K562 (cell line): ENCODE measurements around the gene CLUH. TPM values are rescaled to one million over a fixed set of nuclear protein-coding genes. Genes with fewer than 3 reads are reported as not detected.
A peak's percentile ranks its signal among the peaks of the same experiment; 100 is the strongest.

Source experiments
- ATAC-seq: fragments of 200-7000 bp; cut with Tn5 transposase; 3 replicates; pipeline ENCODE4 v1.9.1; 2020; ENCODE audit warnings: moderate library complexity
- BruUV-seq: library from RNA; stranded (reverse); fragments of 400-500 nt; replicated peaks from 2 replicates; lab custom pipeline; 2021; lab: Mats Ljungman, UMichigan
- CTCF ChIA-PET: fragments of 300-600 bp; formaldehyde crosslinking; extraction: SDS; loops from one replicate; lab custom pipeline; 2021; ENCODE audit warnings: low intra/inter-chr PET ratio; lab: Yijun Ruan, JAX
- POLR2A ChIA-PET: fragments of 300-600, 350-650 bp; sonication (Branson Sonifier 250); formaldehyde crosslinking; extraction: SDS; loops from one replicate; lab custom pipeline; 2021; ENCODE audit warnings: antibody characterized with exemption, inconsistent platforms; lab: Yijun Ruan, JAX
- DNase-seq, 4 experiments: peaks; one replicate each; pipeline versions ENCODE4 v3.0.0 to v3.0.0-alpha.2; 2011 to 2018; ENCODE audit warnings: low spot score in 3 of 4, mixed read lengths in 3 of 4; ENCODE audit errors: extremely low read depth in 1 of 4
- FAIRE-seq: peaks from 2 replicates; lab custom pipeline; 2011; peaks lifted over from hg19 to GRCh38; lab: Jason Lieb, UNC
- H2AFZ ChIP-seq: 2 replicates; pipeline ENCODE4 v1.6.0; 2011; ENCODE audit warnings: low read depth, low read length, control low read depth, inconsistent platforms
- H3K27ac ChIP-seq: fragments of 200-600 bp; 3 replicates; pipeline ENCODE4 v1.8.0; 2011; ENCODE audit warnings: low read depth, mild to moderate bottlenecking, control low read depth, inconsistent platforms, low read length, moderate library complexity, mixed read lengths; ENCODE audit errors: extremely low read depth
- H3K27me3 ChIP-seq, 2 experiments: fragments of 300-600 bp in 1 of 2; 2 replicates in 1 of 2; 3 replicates in 1 of 2; pipeline versions ENCODE4 v1.6.0 to v1.8.0; 2011; ENCODE audit warnings: inconsistent platforms in 2 of 2, low read length in 2 of 2, mild to moderate bottlenecking in 1 of 2, mixed read lengths in 1 of 2, moderate library complexity in 1 of 2; ENCODE audit not compliant: control insufficient read depth in 2 of 2, insufficient read depth in 2 of 2
- H3K36me3 ChIP-seq: fragments of 300-600 bp; 3 replicates; pipeline ENCODE4 v1.8.0; 2011; ENCODE audit warnings: mild to moderate bottlenecking, low read length, inconsistent platforms; ENCODE audit not compliant: control insufficient read depth, insufficient read depth
- H3K4me1 ChIP-seq, 2 experiments: fragments of 200-600 bp in 1 of 2; replicated peaks in 1 of 2; 2 replicates in 1 of 2; 3 replicates in 1 of 2; pipeline versions ENCODE4 v1.5.1 to v1.8.0; 2011; ENCODE audit warnings: inconsistent platforms in 2 of 2, low read length in 2 of 2, mild to moderate bottlenecking in 1 of 2, mixed read lengths in 1 of 2, moderate library complexity in 1 of 2; ENCODE audit not compliant: control insufficient read depth in 2 of 2, insufficient read depth in 2 of 2
- H3K4me2 ChIP-seq: 2 replicates; pipeline ENCODE4 v1.6.1; 2011; ENCODE audit warnings: low read length, control low read depth, inconsistent platforms, mixed read lengths; ENCODE audit not compliant: insufficient read depth
- H3K4me3 ChIP-seq: fragments of 200-600 bp; sonication (generic), shearing (Covaris generic); 2 replicates; pipeline ENCODE4 v1.5.1; 2016; ENCODE audit warnings: control low read depth, inconsistent platforms
- H3K79me2 ChIP-seq: fragments of 200-600 bp; 3 replicates; pipeline ENCODE4 v1.8.0; 2011; ENCODE audit warnings: low read length, inconsistent platforms; ENCODE audit not compliant: control insufficient read depth, insufficient read depth
- H3K9ac ChIP-seq, 2 experiments: 2 replicates each; pipeline versions ENCODE4 v1.6.0 to v1.6.1; 2011; ENCODE audit warnings: low read depth in 2 of 2, low read length in 2 of 2, control low read depth in 1 of 2, inconsistent platforms in 1 of 2, mild to moderate bottlenecking in 1 of 2, mixed read lengths in 1 of 2; ENCODE audit not compliant: insufficient read depth in 1 of 2
- H3K9me1 ChIP-seq: one replicate; pipeline ENCODE4 v1.6.0; 2011; ENCODE audit warnings: inconsistent platforms, mild to moderate bottlenecking, low read length, moderate library complexity; ENCODE audit not compliant: control insufficient read depth, insufficient read depth
- H3K9me3 ChIP-seq: replicated peaks from 2 replicates; pipeline ENCODE4 v1.5.1; 2011; ENCODE audit warnings: low read depth, low read length, inconsistent platforms; ENCODE audit not compliant: control insufficient read depth, insufficient read depth
- H4K20me1 ChIP-seq: replicated peaks from 2 replicates; pipeline ENCODE4 v1.6.1; 2011; ENCODE audit warnings: low read length, inconsistent platforms, mixed read lengths; ENCODE audit not compliant: control insufficient read depth, insufficient read depth
- C11orf30 ChIP-seq: fragments of 450-650 bp; IDR thresholded peaks from 2 replicates; pipeline ENCODE4 v1.6.1; 2016; ENCODE audit warnings: low read depth, mild to moderate bottlenecking
- CBFB ChIP-seq: sonication (generic); formaldehyde crosslinking; IDR thresholded peaks from 2 replicates; pipeline ENCODE4 v1.4.0; 2020; ENCODE audit warnings: mild to moderate bottlenecking, missing genetic modification reagents
- KDM5B ChIP-seq: fragments of 200-600 bp; sonication (generic); IDR thresholded peaks from 2 replicates; pipeline ENCODE4 v1.6.1; 2012; ENCODE audit warnings: low read depth, mild to moderate bottlenecking, moderate library complexity, low read length, control low read depth, inconsistent platforms; ENCODE audit not compliant: insufficient replicate concordance
- L3MBTL2 ChIP-seq: fragments of 450-650 bp; IDR thresholded peaks from 2 replicates; pipeline ENCODE4 v1.6.1; 2016; ENCODE audit warnings: mild to moderate bottlenecking, moderate library complexity
- TAF9B ChIP-seq: fragments of 450-650 bp; IDR thresholded peaks from 2 replicates; pipeline ENCODE4 v1.6.1; 2018; ENCODE audit warnings: mild to moderate bottlenecking; ENCODE audit not compliant: partially characterized antibody
- ZBTB43 ChIP-seq: sonication (generic); formaldehyde crosslinking; IDR thresholded peaks from 2 replicates; pipeline ENCODE4 v1.8.0; 2023; ENCODE audit warnings: mild to moderate bottlenecking, missing genetic modification reagents
- ZFX ChIP-seq: sonication (generic); formaldehyde crosslinking; IDR thresholded peaks from 2 replicates; pipeline ENCODE4 v1.8.0; 2022; ENCODE audit warnings: mild to moderate bottlenecking, missing genetic modification reagents, moderate library complexity
- ZNF23 ChIP-seq: fragments of 250-450 bp; sonication (Bioruptor Pico); IDR thresholded peaks from 2 replicates; pipeline ENCODE4 v1.4.0; 2020; ENCODE audit warnings: mild to moderate bottlenecking
- ZNF780A ChIP-seq: fragments of 250-450 bp; sonication (Bioruptor Pico); IDR thresholded peaks from 2 replicates; pipeline ENCODE4 v1.5.0; 2021; ENCODE audit warnings: mild to moderate bottlenecking
- WGBS: fragments of 100-300 bp; shearing (Covaris generic); methylation state at CpG from one replicate; pipeline ENCODE4 v1.1.6; 2016; ENCODE audit warnings: low coverage, mixed read lengths; ENCODE audit not compliant: insufficient coverage; ENCODE audit errors: missing lambda C conversion rate; 5-methylcytosine and 5-hydroxymethylcytosine counted together
- in situ Hi-C: fragments of 300-500 bp; cut with MboI; formaldehyde crosslinking; loops from 4 replicates; pipeline ENCODE4 v1.15.0; 2018; ENCODE audit warnings: inconsistent platforms, mixed read lengths
- intact Hi-C: fragments of 100-400 bp; cut with micrococcal nuclease; formaldehyde crosslinking; loops from 2 replicates; pipeline ENCODE4 v1.14.2; 2022
- polyA plus RNA-seq, 8 experiments: library from polyadenylated mRNA; depleted of rRNA in 4 of 8; stranded (reverse) in 5 of 8; unstranded in 3 of 8; fragments of >200 nt; fragmentation: Nextera tagmentation in 2 of 8; fragmentation: Illumina TruSeq in 1 of 8; extraction: Ambion mirVana in 2 of 8; extraction: Trizol in 1 of 8; gene quantifications; 2 replicates each; pipeline versions ENCODE4 v1.2.1 to v1.2.3, GENCODE V29; 2011 to 2014; ENCODE audit warnings: inconsistent platforms in 1 of 8, missing spikeins in 1 of 8
- total RNA-seq, 7 experiments: library from RNA; depleted of rRNA in 6 of 7; stranded (reverse); fragments of >200 nt in 6 of 7; fragmentation: Illumina TruSeq in 2 of 7; extraction: Trizol in 2 of 7; gene quantifications; 2 replicates each; pipeline versions ENCODE4 v1.2.1 to v1.2.3, GENCODE V29; 2011 to 2021; ENCODE audit warnings: low replicate concordance in 1 of 7

The CLUH gene
- total and polyA plus RNA-seq, 9 of the 15 experiments (the other 6 are each of a cell fraction or from before 2014, with no cell fraction given), result 0.21 to 140 (median 33.2) TPM

- TF ChIP-seq ZNF23, result no peak
- no peak for TF ChIP-seq C11orf30
- no peak overlapping the region for H3K9ac ChIP-seq
- peaks cover 40% of the 10 kb centered on the region for H3K79me2 ChIP-seq
- H3K4me1 ChIP-seq, result peaks cover 29 to 39% of the 10 kb centered on the region in 2 experiments; a peak in 4 of 5 replicates
- no peak for ATAC-seq
- H3K27ac ChIP-seq, result no peak overlapping the region
- in situ Hi-C loops, result no loop called here
- no peak for DNase-seq
- intact Hi-C loops, result no loop called here
- no peaks in the 10 kb centered on the region for H3K27me3 ChIP-seq
- H3K9me1 ChIP-seq, result no peaks in the 10 kb centered on the region
- no peak overlapping the region for H2AFZ ChIP-seq
- BruUV-seq, result no TSS peak
- FAIRE-seq, result no peak
- POLR2A ChIA-PET, result interaction anchor here (0.6 to 1.1 kb wide), 2 partner anchors 8 to 322 kb away, joined by 3 to 4 read pairs; no protein-coding TSS in a partner anchor
- no peak overlapping the region for H3K4me3 ChIP-seq
- peaks cover 8% of the 10 kb centered on the region for H4K20me1 ChIP-seq
- WGBS, result 83% methylated on average over 9 of the region's 9 CpGs
- H3K36me3 ChIP-seq, result peaks cover 10% of the 10 kb centered on the region; the same call in 1 of the 3 replicates
- H3K9me3 ChIP-seq, result no peaks in the 10 kb centered on the region
- H3K4me2 ChIP-seq, result no peak overlapping the region
- CTCF ChIA-PET, result no interaction called here
Observed at GRCh38 chr17:2713881-2714280, 2.3 kb upstream of the CLUH start.

DNA sequence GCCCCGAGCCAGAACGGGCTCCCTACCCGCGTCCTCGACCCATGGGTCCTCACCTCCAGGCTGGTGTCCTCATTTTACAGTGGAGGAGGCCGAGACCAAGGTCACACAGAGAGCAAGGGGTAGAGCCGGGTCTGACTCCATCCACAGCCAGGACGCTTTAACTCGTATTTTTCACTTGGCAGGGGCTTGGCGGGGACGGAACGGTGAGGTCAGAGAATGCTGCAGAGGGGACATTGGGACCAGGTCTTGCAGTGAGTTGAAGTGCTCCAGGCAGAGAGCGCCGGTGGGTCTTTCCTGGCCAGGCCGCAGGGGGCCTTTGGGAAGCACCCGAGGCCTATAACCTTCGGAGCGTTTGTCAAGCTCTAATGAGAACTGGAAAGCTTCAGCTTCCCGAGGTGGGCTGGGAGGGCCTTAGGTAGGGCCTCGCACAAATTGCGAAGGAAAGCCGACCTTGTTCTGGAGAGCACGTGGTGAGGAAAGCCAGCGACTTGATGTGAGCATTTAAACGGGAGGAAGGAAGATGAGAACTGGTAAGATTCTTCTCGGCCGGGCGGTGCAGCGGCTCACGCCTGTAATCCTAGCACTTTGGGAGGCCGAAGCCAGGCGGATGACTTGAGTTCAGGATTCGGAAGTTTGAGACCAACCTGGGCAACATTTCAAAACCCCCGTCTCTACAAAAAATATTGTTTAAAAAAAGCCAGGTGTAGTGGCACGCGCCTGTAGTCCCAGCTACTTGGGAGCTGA is 908 bp upstream of the CLUH start:
- H4K20me1 ChIP-seq, result peaks cover 18% of the 10 kb centered on the region
- intact Hi-C loops, result no loop called here
- H3K79me2 ChIP-seq, result peaks cover 54% of the 10 kb centered on the region
- H3K9ac ChIP-seq, result peak overlapping the region; percentile 67 to 99
- in situ Hi-C loops, result no loop called here
- H3K36me3 ChIP-seq, result peaks cover 21% of the 10 kb centered on the region; the same call in 1 of the 3 replicates
- ChIA-PET POLR2A (interaction anchor here (0.6 to 1.3 kb wide), 3 partner anchors 9 to 156 kb away, joined by 3 read pairs; no protein-coding TSS in a partner anchor), CTCF (no interaction called here)
- H3K9me3 ChIP-seq, result no peaks in the 10 kb centered on the region
- no peaks in the 10 kb centered on the region for H3K27me3 ChIP-seq
- H3K4me3 ChIP-seq, result peak overlapping the region; percentile 70
- no peak; the same call in 2 of the 3 replicates for ATAC-seq
- peak overlapping the region; percentile 76 for H3K27ac ChIP-seq
- peak overlapping the region; percentile 96 for H3K4me2 ChIP-seq
- DNase-seq, result no peak
- H3K9me1 ChIP-seq, result peaks cover 5% of the 10 kb centered on the region
- FAIRE-seq, result no peak
- peaks cover 26 to 54% of the 10 kb centered on the region in 2 experiments; a peak in 4 of 5 replicates for H3K4me1 ChIP-seq
- 61% methylated on average over 18 of the region's 36 CpGs for WGBS
- H2AFZ ChIP-seq, result peak overlapping the region; percentile 84
- no TSS peak for BruUV-seq
- TF ChIP-seq ZNF780A (CRISPR knock-in tag) (no peak), ZFX (CRISPR knock-in tag) (peak; percentile 39; the same call in 1 of the 2 replicates), ZBTB43 (0 out of 2 replicates have a peak, but pooled peaks have one; percentile 2), L3MBTL2 (peak; percentile 61; the same call in 1 of the 2 replicates), TAF9B (no peak), CBFB (CRISPR knock-in tag) (no peak), KDM5B (peak; percentile 8)
